SK-N-MC (cell line): ENCODE data around the gene KLHL24.

Experiments
- EZH2 ChIP-seq: fragments of 200-600 bp; sonication (generic); IDR thresholded peaks from one replicate; pipeline ENCODE4 v1.6.1; 2017; ENCODE audit warnings: antibody characterized with exemption
- FOXP2 ChIP-seq: optimal IDR thresholded peaks from 2 replicates; pipeline ENCODE3; 2011; ENCODE audit warnings: mild to moderate bottlenecking, moderate library complexity; ENCODE audit not compliant: insufficient read depth; ENCODE audit errors: extremely low read length, control extremely low read depth
- POLR2AphosphoS5 ChIP-seq: IDR thresholded peaks from 2 replicates; pipeline ENCODE4 v1.6.1; 2012; ENCODE audit warnings: mild to moderate bottlenecking, low read depth, low read length, borderline replicate concordance

GRCh38 chr3:183730361-183730760 lies 94.9 kb downstream of the KLHL24 start:
- TF ChIP-seq EZH2 (no peak), POLR2AphosphoS5 (no peak), FOXP2 (no peak)
